AG20443 (cell line): ENCODE measurements around the gene GALNT12.

Experiments used
- DNase-seq: peaks from one replicate; pipeline ENCODE4 v3.0.0; 2012; ENCODE audit warnings: low spot score, mixed read lengths

The GALNT12 gene

GRCh38 chr9:98880311-98881015 is 73.0 kb downstream of the GALNT12 start:
- no peak for DNase-seq

GRCh38 chr9:98881356-98881755 is 73.9 kb downstream of the GALNT12 start:
- DNase-seq: no peak

- DNase-seq: peak; percentile 66
Measured at GRCh38 chr9:98881836-98882568, 74.5 kb downstream of the GALNT12 start.

- DNase-seq: no peak
Measured at GRCh38 chr9:98882569-98882923, 75.1 kb downstream of the GALNT12 start.

GRCh38 chr9:98883276-98883675 is 75.8 kb downstream of the GALNT12 start:
- DNase-seq: no peak

- no peak for DNase-seq
Measured at GRCh38 chr9:98884849-98885248, 77.4 kb downstream of the GALNT12 start.

- DNase-seq: no peak
Measured at GRCh38 chr9:98885575-98886295, 78.3 kb downstream of the GALNT12 start.

- DNase-seq: no peak
Measured at GRCh38 chr9:98886691-98887229, 79.3 kb downstream of the GALNT12 start.

GRCh38 chr9:98887918-98888510 is 80.5 kb downstream of the GALNT12 start:
- no peak for DNase-seq

- DNase-seq: peak; percentile 70
Measured at GRCh38 chr9:98888801-98889421, 81.4 kb downstream of the GALNT12 start.

GRCh38 chr9:98890256-98890655 is 82.8 kb downstream of the GALNT12 start:
- DNase-seq: no peak

GRCh38 chr9:98892288-98892687 is 84.8 kb downstream of the GALNT12 start:
- no peak for DNase-seq

- DNase-seq: no peak
Measured at GRCh38 chr9:98892690-98893089, 85.2 kb downstream of the GALNT12 start.

GRCh38 chr9:98894171-98894570 is 86.7 kb downstream of the GALNT12 start:
- no peak for DNase-seq

- DNase-seq: no peak
Measured at GRCh38 chr9:98894761-98895160, 87.3 kb downstream of the GALNT12 start.

- no peak for DNase-seq
Measured at GRCh38 chr9:98896632-98897031, 89.2 kb downstream of the GALNT12 start.

- no peak for DNase-seq
Measured at GRCh38 chr9:98897745-98898144, 90.3 kb downstream of the GALNT12 start.

GRCh38 chr9:98899408-98900056 is 92.1 kb downstream of the GALNT12 start:
- peak; percentile 62 for DNase-seq
